Activated CD8-positive, alpha-beta memory T cell treated with anti-CD3 and anti-CD28 coated beads, Interleukin-2, amount 10 ng/mL, durations not matched to agents 7 days and 5 days (primary cell): ENCODE data around the gene HNRNPK. TPM values are rescaled to one million over a fixed set of nuclear protein-coding genes. Genes with fewer than 3 reads are reported as not detected.
"Not testable (repeated sequence)": the region's sequence is repeated elsewhere in the genome, so short reads cannot be mapped to it uniquely, and the experiment has no call there.

Source experiments
- ATAC-seq: fragments of 150-1000 bp; cut with Tn5 transposase; one replicate; pipeline ENCODE4 v1.10.0; 2021; ENCODE audit warnings: moderate library complexity
- CTCF ChIA-PET: fragments of 350-600 bp; sonication (Branson Sonifier 250); formaldehyde crosslinking; loops from one replicate; lab custom pipeline; 2021; ENCODE audit warnings: antibody characterized with exemption; lab: Charles Lee
- DNase-seq: peaks from one replicate; pipeline ENCODE4 v3.0.0-alpha.2; 2020
- H3K27ac Mint-ChIP-seq: one replicate; pipeline ENCODE4 v1.8.0; 2021; ENCODE audit warnings: mild to moderate bottlenecking, mixed read lengths
- H3K27me3 Mint-ChIP-seq: one replicate; pipeline ENCODE4 v1.8.0; 2021; ENCODE audit warnings: mixed read lengths
- H3K36me3 Mint-ChIP-seq: one replicate; pipeline ENCODE4 v1.8.0; 2021; ENCODE audit warnings: mild to moderate bottlenecking, mixed read lengths
- H3K4me1 Mint-ChIP-seq: one replicate; pipeline ENCODE4 v1.8.0; 2021; ENCODE audit warnings: mixed read lengths
- H3K4me3 Mint-ChIP-seq: one replicate; pipeline ENCODE4 v1.8.0; 2021; ENCODE audit warnings: mild to moderate bottlenecking, moderate library complexity, mixed read lengths
- H3K9me3 Mint-ChIP-seq: one replicate; pipeline ENCODE4 v1.8.0; 2022; ENCODE audit warnings: low read depth, mixed read lengths
- total RNA-seq, 2 experiments: library from RNA; stranded (reverse); gene quantifications; one replicate each; pipeline ENCODE4 v1.2.3, GENCODE V29; 2021

The HNRNPK gene
- total RNA-seq, 2 experiments from 2014 or later, result 550 to 781 TPM

DNA sequence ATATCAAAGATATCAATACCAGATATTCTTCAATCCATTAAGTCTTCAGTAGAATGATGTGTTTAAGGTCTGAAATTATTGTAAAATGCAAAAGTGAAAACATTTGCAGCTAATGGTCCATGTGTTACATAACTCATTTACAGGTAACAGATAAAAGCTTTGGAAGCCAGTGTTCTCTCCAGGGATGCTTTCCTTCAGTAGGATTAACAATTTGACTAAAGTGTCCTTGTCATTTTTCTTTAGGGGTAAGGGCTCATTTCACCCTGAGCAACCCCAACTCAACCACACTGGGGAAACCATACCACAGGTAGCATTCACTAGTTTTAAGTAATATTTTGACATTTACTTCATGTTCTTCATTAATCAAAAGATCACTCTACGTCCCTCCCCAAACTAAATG, 12.9 kb downstream of the HNRNPK start:
- H3K36me3 Mint-ChIP-seq, result peaks cover 54% of the 10 kb centered on the region
- ATAC-seq (no peak), DNase-seq (no peak)
- H3K27ac Mint-ChIP-seq, result peak overlapping the region; percentile 22
- H3K9me3 Mint-ChIP-seq, result no peaks in the 10 kb centered on the region
- peaks cover 10% of the 10 kb centered on the region for H3K4me1 Mint-ChIP-seq
- H3K4me3 Mint-ChIP-seq, result no peak overlapping the region
- CTCF ChIA-PET, result no interaction called here
- H3K27me3 Mint-ChIP-seq, result no peaks in the 10 kb centered on the region

DNA sequence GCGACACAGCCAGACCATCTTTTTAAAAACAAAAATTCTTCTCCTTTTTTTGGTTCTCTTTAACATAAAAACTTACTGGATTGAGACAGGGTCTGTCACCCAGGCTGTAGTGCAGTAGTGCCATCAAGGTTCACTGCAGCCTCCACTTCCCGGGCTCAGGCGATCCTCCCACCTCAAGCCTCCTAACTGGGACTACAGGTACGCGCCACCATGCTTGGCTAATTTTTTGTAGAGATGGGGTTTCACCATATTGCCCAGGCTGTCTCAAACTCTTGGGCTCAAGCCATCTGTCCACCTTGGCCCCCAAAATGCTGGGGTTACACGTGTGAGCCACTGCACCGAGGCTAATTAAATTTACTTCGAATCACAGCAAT, 13.8 kb downstream of the HNRNPK start:
- CTCF ChIA-PET, result interaction anchor here (1.3 kb wide), 1 partner anchor 206 kb away, joined by 3 read pairs; no protein-coding TSS in a partner anchor
- peaks cover 8% of the 10 kb centered on the region for H3K4me1 Mint-ChIP-seq
- H3K36me3 Mint-ChIP-seq, result peaks cover 45% of the 10 kb centered on the region
- no peak for DNase-seq
- no peak overlapping the region for H3K27ac Mint-ChIP-seq
- peaks cover 2% of the 10 kb centered on the region for H3K27me3 Mint-ChIP-seq
- H3K9me3 Mint-ChIP-seq, result no peaks in the 10 kb centered on the region
- no peak overlapping the region for H3K4me3 Mint-ChIP-seq
- no peak for ATAC-seq

DNA sequence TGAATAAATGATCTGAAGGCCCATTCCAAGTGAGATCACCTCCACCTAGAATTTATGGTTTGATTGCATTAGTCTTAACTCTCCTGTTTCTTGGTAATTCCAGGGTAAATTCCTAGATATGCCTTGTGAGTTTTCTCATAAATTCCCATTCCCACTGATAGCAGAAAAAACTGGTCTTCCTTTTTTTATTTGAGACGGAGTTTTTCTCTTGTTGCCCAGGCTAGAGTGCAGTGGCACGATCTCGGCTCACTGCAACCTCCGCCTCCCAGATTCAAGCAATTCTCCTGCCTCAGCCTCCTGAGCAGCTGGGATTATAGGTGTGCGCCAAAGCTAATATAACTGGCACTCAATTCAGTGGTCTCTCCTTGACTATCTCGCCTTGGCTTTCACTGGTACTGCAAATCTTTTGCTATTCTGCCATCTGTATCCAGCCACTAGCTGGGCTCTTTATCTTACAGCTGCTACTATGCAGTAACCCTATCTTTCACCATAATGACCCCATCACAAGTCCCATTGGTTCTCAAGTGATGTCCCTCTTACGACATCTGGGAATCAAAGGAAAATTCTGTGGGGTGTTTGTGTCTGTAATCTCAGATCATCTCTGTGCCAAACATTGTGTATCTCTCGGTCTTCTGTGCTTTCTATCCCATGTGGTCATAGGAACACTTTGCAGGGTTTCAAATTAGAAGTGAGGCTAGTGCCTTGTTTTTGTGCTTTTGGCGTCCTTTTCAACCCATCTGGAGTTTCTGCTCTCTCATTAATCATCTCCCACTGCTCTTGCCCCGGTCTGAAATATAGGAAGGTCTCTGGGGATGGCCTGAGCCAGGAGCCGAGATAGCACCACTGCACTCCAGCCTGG, 14.4 kb downstream of the HNRNPK start:
- Mint-ChIP-seq H3K36me3 (peaks cover 39% of the 10 kb centered on the region), H3K4me1 (peaks cover 8% of the 10 kb centered on the region), H3K27me3 (peaks cover 2% of the 10 kb centered on the region), H3K4me3 (no peak overlapping the region), H3K9me3 (no peaks in the 10 kb centered on the region), H3K27ac (peak overlapping the region; percentile 30)
- CTCF ChIA-PET, result interaction anchor here (1.2 to 1.3 kb wide), 2 partner anchors 7 to 207 kb away, joined by 3 read pairs; no protein-coding TSS in a partner anchor
- DNase-seq (no peak), ATAC-seq (peak; percentile 21)

DNA sequence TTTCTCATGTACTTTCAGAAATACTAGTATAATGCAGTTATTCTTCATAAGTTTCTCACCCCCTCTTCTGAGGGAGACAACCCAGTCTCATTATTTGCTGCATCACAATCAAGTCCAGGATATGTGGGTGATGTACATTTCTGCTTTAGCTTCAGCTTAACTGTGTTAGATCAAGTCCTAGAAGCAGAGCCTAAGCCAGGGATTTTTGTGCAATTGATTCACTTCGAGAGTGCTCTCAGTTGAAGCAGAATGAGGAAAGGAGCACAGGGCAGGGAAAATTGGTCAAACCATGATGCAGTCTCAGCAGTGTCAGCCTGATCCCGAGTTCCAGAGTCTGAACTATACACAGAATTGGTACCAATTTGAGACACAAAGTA, 15.1 kb downstream of the HNRNPK start:
- peaks cover 2% of the 10 kb centered on the region for H3K27me3 Mint-ChIP-seq
- no peaks in the 10 kb centered on the region for H3K9me3 Mint-ChIP-seq
- ATAC-seq, result peak; percentile 31
- H3K27ac Mint-ChIP-seq, result peak overlapping the region; percentile 30
- no peak for DNase-seq
- H3K4me3 Mint-ChIP-seq, result no peak overlapping the region
- peaks cover 34% of the 10 kb centered on the region for H3K36me3 Mint-ChIP-seq
- peaks cover 5% of the 10 kb centered on the region for H3K4me1 Mint-ChIP-seq
- CTCF ChIA-PET, result interaction anchor here (1.2 to 1.3 kb wide), 2 partner anchors 8 to 207 kb away, joined by 3 read pairs; no protein-coding TSS in a partner anchor

DNA sequence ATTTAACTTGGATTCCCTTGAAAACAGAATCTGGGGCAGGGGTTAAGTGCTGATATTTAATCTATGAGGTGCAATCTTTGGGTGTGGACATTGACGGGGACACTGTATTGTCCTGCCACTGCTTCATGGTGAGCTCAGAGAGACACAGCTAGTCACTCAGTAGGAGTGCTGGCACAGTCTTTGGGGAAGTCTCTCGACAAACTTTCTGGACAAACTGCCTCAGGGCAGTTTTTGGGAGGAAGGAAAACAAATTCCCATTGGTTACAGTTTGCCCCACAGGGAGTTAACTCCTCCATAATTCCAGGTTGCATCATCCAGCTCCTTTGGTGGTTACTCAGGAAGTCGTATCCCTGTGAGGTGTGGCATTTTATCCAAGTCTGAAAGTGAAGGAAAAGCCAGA, 17.9 kb downstream of the HNRNPK start:
- H3K27ac Mint-ChIP-seq, result no peak overlapping the region
- peaks cover 11% of the 10 kb centered on the region for H3K36me3 Mint-ChIP-seq
- CTCF ChIA-PET, result interaction anchor here (0.8 kb wide), 1 partner anchor 18 kb away, joined by 3 read pairs; the partner anchor contains the start of genes HNRNPK and RMI1
- ATAC-seq (no peak), DNase-seq (no peak)
- peaks cover 2% of the 10 kb centered on the region for H3K4me1 Mint-ChIP-seq
- H3K4me3 Mint-ChIP-seq, result no peak overlapping the region
- peaks cover 2% of the 10 kb centered on the region for H3K27me3 Mint-ChIP-seq
- H3K9me3 Mint-ChIP-seq, result no peaks in the 10 kb centered on the region

DNA sequence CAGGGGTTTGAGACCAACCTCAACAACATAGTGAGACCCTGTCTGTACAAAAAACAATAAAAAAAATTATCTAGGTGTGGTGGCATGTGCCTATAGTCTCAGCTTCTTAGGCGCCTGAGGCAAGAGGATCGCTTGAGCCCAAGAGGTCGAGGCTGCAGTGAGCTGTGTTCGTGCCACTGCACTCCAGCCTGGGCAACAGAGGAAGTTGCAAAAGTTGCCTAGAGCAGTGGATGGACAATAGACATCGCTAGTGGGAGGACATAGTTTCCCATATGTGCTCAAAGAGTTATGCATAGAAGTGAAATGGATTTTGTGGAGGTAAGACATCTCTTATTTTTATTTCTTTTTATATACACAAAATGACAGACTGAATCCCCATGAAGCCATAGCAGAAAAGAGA, 19.0 kb downstream of the HNRNPK start:
- H3K36me3 Mint-ChIP-seq, result peaks cover 6% of the 10 kb centered on the region
- H3K4me1 Mint-ChIP-seq, result peaks cover 8% of the 10 kb centered on the region
- H3K4me3 Mint-ChIP-seq, result no peak overlapping the region
- no peak for ATAC-seq
- no peak overlapping the region for H3K27ac Mint-ChIP-seq
- DNase-seq, result no peak
- CTCF ChIA-PET, result no interaction called here
- H3K27me3 Mint-ChIP-seq, result peaks cover 2% of the 10 kb centered on the region
- H3K9me3 Mint-ChIP-seq, result no peaks in the 10 kb centered on the region

DNA sequence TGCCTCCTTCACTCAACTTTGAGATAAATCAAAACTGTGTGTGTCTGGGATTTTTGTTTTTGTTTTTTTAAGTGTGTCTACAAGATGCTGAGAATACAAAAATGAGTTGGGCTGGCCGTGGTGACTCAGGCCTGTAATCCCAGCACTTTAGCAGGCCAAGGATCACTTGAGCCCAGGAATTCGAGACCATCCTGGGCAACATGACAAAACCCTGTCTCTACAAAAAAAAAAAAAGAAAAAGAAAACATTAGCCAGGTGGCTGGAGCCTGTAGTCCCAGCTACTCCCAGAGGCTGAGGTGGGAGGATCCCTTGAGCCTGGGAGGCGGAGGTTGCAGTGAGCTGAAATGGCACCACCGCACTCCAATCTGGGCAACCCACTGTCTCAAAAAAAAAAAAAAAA, 21.0 kb downstream of the HNRNPK start:
- Mint-ChIP-seq H3K4me3 (no peak overlapping the region), H3K4me1 (peaks cover 22% of the 10 kb centered on the region), H3K27ac (no peak overlapping the region), H3K36me3 (peaks cover 10% of the 10 kb centered on the region), H3K27me3 (peaks cover 2% of the 10 kb centered on the region), H3K9me3 (no peaks in the 10 kb centered on the region)
- DNase-seq (no peak), ATAC-seq (no peak)
- CTCF ChIA-PET, result interaction anchor here (0.7 to 3.5 kb wide), 2 partner anchors 13 to 21 kb away, joined by 3 to 11 read pairs; partner anchors contain the start of genes HNRNPK and RMI1

DNA sequence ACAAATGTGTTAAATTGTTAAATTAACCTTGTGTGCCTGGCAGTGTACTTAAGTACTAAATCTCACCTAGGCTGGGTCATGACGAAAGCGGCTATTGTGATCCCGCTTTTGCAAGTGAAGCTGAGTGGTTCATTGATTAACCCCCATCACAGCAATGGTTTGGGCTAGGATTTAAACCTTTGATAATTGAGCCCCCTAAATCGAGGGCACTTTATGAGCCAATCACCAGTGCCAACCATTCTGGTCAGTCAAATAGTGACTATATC, 22.8 kb downstream of the HNRNPK start:
- peak overlapping the region; percentile 92 for H3K27ac Mint-ChIP-seq
- peak overlapping the region; percentile 96 for H3K4me3 Mint-ChIP-seq
- no peaks in the 10 kb centered on the region for H3K9me3 Mint-ChIP-seq
- ATAC-seq, result no peak
- H3K36me3 Mint-ChIP-seq, result peaks cover 10% of the 10 kb centered on the region
- peaks cover 22% of the 10 kb centered on the region for H3K4me1 Mint-ChIP-seq
- CTCF ChIA-PET, result interaction anchor here (3.5 kb wide), 1 partner anchor 23 kb away, joined by 11 read pairs; the partner anchor contains the start of genes HNRNPK and RMI1
- no peak for DNase-seq
- peaks cover 2% of the 10 kb centered on the region for H3K27me3 Mint-ChIP-seq

DNA sequence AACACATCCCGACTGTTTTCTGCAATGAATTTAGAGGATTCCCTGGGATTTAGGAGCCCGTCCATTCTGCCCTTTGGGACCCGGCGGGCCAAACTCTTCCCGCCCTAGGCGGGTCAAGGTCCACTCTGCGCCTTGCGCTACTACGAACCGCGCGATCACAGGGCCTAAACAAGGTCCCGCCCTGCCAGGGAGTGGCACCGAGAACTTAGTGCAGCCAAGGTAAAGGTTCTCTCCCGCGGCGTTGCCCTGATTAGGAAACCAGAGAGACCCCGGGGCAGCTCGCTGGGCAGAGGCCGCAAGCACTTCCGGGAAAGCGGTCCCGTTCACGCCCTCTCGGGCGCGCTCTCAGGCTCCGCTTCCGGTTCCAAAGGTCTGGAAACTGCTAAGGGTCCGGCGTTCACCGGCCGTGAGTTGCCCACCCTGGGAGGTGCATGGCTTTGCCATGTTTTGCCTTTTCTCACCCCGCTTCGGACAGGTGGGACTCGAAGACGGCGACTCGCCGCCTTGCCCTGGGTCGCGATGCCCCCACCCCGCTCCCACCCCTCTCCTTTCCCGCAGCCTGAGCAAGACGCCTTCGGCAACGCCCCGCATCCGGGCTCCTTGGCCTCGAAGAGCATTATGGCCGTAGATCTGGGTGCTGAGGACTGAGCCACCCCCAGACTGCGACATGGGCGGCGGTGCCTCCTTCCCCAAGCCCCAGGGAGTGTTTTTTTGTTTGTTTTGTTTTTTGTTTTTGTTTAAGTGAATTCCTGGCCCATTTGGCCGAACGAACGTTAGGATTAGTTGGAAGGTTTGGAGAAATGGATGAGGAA, 23.4 kb downstream of the HNRNPK start:
- Mint-ChIP-seq H3K9me3 (no peaks in the 10 kb centered on the region), H3K4me1 (peaks cover 22% of the 10 kb centered on the region), H3K36me3 (peaks cover 10% of the 10 kb centered on the region), H3K27me3 (no peaks in the 10 kb centered on the region), H3K4me3 (peak overlapping the region; percentile 96), H3K27ac (peak overlapping the region; percentile 92)
- peak; percentile 81 for DNase-seq
- peak; percentile 86 for ATAC-seq
- CTCF ChIA-PET, result interaction anchor here (1.0 to 3.5 kb wide), 2 partner anchors 23 to 35 kb away, joined by 4 to 11 read pairs; partner anchors contain the start of genes HNRNPK, KIF27 and RMI1

DNA sequence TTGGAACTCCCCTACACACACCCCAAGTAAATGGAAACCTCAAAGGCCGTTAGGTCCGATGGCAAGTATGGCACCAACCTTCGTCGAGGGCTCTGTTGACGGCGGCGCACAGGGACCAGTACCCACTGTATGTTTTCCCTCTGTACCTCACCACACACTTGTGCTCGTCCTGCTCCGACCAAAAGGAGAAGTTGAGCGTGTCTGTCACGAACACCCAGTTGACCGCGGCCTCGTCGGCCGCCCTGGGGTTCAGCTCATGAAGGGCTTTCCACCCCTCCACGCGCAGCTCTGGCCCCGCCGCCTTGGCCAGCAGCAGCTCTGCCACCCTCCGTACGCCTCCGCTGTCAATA, 24.0 kb downstream of the HNRNPK start:
- Mint-ChIP-seq H3K27me3 (no peaks in the 10 kb centered on the region), H3K4me3 (peak overlapping the region; percentile 96), H3K36me3 (peaks cover 10% of the 10 kb centered on the region), H3K9me3 (no peaks in the 10 kb centered on the region), H3K27ac (peak overlapping the region; percentile 92), H3K4me1 (peaks cover 22% of the 10 kb centered on the region)
- DNase-seq, result peak; percentile 57
- peak; percentile 71 for ATAC-seq
- CTCF ChIA-PET, result interaction anchor here (1.0 kb wide), 1 partner anchor 35 kb away, joined by 4 read pairs; the partner anchor contains the start of gene KIF27

DNA sequence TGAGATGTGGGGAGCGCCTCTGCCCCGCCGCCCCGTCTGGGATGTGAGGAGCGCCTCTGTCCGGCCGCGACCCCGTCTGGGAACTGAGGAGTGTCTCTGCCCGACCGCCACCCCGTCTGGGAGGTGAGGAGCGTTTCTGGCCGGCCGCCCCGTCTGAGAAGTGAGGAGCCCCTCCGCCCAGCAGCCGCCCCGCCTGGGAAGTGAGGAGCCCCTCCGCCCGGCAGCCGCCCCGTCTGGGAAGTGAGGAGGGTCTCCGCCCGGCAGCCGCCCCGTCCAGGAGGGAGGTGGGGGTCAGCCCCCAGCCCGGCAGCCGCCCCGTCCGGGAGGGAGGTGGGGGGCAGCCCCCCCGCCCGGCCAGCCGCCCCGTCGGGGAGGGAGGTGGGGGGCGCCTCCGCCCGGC, 31.9 kb downstream of the HNRNPK start:
- H3K9me3 Mint-ChIP-seq, H3K4me3 Mint-ChIP-seq, CTCF ChIA-PET, ATAC-seq, H3K27me3 Mint-ChIP-seq, DNase-seq, H3K4me1 Mint-ChIP-seq, H3K27ac Mint-ChIP-seq: not testable (repeated sequence)
- H3K36me3 Mint-ChIP-seq, result peaks cover 25% of the 10 kb centered on the region

DNA sequence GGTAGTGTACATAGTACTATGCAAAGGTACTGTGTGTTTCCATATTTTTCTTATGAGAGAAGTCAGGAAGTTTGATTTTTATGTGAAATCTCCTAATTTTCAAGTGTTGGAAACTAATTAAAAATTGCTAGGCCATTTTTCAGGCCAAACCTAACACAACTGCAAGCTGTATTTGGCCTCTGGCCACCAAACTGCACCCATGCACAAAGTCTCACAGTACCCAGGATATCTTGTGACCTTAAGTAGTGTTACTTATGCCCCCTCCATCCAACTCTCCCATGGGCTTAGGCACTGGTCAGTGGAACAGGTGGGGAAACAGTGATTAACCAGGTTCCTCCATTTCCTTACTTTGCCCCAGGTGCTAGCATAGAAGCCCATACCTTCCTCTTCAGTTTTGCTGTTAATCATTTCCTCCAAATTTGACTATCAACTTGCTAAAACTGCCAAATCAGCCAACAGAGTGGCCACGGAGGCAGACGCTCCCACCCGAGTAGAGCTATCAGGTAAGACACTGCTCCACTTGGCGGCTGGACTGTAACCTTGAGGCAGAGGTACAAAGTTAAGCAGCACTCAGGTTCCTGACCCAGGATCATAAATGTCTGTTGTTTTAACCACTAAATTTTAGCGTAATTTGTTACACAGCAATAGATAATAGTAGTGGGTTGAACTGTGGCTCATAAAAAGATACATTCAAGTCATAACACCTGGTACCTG, 39.3 kb downstream of the HNRNPK start:
- Mint-ChIP-seq H3K27ac (no peak overlapping the region), H3K36me3 (peaks cover 29% of the 10 kb centered on the region), H3K27me3 (no peaks in the 10 kb centered on the region), H3K4me1 (no peaks in the 10 kb centered on the region), H3K4me3 (no peak overlapping the region), H3K9me3 (no peaks in the 10 kb centered on the region)
- CTCF ChIA-PET, result no interaction called here
- no peak for ATAC-seq
- DNase-seq, result no peak
